Measurements from ENCODE around the gene INHBB. TPM values are rescaled to one million over a fixed set of nuclear protein-coding genes. Genes with fewer than 3 reads are reported as not detected.
"Not testable (repeated sequence)": the region's sequence is repeated elsewhere in the genome, so short reads cannot be mapped to it uniquely, and the experiment has no call there.

The INHBB gene
- total RNA-seq, 1 donor from 2014 or later: 3.3 TPM

DNA sequence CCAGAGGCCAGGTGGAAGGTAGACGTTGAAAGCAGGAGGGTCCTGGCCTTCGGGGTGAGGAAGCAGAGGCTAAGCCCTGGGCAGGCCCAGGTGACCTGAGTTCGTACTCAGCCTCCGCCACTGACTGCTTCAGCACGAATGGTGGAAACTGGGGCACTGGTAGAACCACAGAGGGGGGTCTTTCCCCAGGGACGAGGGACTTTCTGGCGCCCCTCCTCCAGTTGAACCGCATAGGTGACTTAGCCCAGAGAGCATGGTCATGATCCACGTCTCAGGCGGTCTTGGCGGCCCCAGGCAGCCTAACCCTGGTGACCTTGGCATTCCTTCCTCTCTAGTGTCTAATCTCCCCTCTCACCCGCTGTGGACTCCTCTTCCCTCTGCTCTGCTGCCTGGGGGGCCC lies 30.2 kb downstream of the INHBB start:
- FAIRE-seq: no peak

GRCh38 chr2:120376679-120377640 lies 31.0 kb downstream of the INHBB start:
- DNase-seq (ENCODE audit: low spot score in 2 of 2): no peak
- FAIRE-seq: no peak

More for the DNA sequence above, 30.2 kb downstream of the INHBB start:
- no peak for DNase-seq (ENCODE audit: low spot score in 2 of 2)

DNA sequence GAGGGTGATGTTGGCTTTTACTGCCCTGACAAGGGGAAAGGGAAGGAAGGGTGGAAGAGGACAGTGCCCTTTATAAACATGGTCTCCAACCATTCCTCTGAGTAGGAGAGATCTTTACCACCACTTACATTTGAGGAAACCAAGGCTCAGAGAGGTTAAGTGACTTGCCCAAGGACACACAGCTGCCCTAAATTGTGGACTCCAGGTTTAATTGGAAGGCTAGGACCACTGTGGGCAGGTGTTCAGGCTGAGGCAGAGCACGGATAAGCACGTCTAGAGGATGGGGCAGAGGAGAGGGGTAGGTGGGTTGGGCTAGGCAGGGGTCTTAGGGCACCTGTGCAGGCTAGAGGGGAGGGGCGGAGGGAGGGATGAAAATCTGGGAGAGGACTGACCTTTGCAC lies 32.7 kb downstream of the INHBB start:
- no peak for DNase-seq (ENCODE audit: low spot score in 2 of 2)
- FAIRE-seq: no peak

DNA sequence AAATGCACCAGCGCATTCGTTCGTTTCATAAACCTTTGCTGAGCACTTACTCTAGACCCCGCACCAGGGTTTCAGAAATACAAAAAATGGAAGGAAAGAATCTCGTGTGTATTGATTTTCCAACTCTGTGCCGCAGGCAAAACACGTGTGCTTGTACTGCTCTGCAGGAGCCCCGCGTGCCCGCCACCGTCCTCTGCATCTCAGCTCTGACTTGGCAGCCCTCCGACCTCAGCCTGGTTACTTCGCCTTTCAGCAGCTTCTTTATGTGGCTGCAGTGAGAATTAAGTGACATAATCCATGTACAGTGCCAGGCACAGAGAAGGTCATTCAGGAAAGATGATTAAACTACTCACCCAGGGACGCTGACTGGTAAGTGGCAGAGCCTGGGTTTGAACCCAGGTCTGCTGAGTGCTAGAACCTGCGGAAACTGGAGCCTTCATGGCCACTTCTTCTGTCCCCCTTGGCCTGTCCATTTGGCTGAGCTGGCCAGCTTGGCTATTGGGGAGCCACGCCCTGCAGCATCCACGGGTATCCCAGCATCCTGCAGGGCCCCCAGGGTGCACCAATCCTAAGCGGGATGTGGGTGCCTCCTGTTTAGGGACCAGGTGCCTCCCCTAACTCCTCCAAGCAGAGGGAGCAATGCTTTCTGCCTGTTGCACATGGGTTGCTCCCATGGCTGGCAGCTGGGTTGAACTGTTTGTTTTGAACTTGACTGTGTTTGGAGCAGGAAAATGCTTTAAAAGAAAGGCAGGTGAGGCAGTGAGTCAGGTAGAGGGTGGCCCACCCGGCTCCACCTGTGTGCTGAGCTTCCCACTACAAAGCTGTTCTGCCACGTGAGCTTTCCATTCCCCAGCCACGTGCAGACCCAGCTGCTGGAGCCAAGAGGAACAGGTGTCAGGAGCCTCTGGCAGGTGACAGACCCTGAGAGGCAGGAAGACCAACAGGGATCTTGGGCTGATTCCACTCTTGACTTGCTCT lies 34.3 kb downstream of the INHBB start:
- FAIRE-seq (no peak), DNase-seq (ENCODE audit: low spot score in 2 of 2) (no peak)

DNA sequence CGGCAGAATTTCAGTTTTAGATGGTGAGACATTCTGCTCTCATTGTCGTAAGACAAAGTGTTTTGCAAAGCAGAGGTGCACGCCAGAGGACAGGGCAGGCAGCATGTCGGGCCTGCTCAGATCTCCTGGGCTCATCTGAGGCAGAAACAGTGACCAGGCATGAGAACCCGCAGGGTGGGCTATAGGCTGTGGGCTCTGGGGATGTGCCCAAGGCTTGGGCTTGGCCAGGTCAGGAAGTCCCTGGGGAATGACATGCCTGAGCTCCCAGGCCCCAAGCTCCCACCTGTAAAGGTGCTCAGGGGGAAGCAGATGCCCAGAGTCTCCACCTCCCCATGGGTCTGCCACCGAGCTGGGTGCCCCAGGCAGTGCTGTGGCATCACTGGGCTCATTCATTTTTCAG lies 35.3 kb downstream of the INHBB start:
- no peak for DNase-seq (ENCODE audit: low spot score in 2 of 2)
- no peak for FAIRE-seq

DNA sequence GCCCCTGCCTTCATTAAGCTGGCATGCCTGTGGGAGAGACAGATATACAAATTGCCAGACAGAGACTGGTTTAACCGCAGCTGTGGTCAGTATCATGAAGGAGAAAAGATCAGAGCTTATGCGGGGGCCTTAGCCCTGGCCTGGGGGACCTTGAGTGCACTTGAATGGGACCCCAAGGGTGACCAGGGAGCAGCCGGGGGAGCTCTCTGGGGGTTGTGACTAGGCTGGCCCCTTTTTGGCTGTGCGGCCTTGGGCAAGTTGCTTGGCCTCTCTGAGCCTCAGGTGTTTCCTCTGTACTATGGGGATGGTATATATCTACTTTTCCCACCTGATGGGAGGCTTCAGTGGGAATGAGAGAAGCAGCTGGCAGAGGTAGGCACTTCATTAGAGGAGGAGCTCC lies 35.7 kb downstream of the INHBB start:
- no peak for DNase-seq (ENCODE audit: low spot score in 2 of 2)
- no peak for FAIRE-seq

DNA sequence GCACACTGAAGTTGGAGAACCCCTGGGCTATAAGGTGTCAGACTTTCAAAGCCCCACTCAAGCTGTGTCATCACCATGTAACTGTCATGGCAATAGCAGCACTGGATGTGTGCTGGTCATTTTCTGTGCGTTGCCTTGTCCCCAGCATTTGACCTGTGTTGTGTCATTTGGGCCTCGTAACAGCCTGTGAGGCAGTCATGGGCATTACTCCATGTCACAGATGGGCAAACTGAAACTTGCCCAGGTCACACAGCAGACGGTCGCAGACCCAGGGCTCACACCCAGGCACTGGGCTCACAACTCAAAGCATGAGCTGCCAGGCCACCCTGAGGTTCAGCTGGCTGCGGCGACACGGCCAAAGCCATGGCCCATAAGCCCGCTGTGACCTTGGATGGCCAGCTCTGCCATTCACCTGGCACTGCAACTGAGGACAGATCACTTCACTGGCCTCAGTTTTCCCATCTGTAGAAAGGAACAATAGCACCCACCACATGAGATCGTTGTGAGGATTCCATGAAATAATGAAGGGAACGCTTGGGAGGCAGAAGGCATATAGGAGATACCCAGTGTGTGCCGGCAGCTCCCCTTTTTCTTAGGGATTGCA lies 36.7 kb downstream of the INHBB start:
- no peak for FAIRE-seq
- DNase-seq (ENCODE audit: low spot score in 2 of 2): no peak

DNA sequence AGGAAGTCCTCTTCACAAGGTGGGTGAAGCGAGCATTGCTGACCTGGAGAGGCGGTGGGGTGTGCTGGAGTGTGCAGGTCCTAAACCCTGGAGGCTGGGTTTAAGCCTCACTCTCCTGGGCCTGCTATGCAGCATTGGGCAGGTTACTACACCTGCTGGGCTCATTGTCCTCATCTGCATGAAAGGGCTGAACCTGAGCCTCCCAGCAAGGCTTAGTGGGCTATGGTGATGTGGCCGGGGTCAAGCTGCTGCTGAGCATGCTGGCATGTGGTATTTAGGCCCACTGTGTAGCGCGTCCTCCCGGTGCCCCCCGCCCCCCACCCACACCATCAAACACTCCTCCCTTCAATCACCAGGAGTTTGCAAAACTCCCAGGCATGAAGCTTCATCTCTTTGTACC lies 37.3 kb downstream of the INHBB start:
- no peak for FAIRE-seq
- DNase-seq (ENCODE audit: low spot score in 2 of 2): no peak

- FAIRE-seq (no peak), DNase-seq (ENCODE audit: low spot score in 2 of 2) (no peak)
Measured at GRCh38 chr2:120383631-120384340, 37.9 kb downstream of the INHBB start.

- FAIRE-seq (no peak), DNase-seq (ENCODE audit: low spot score in 2 of 2) (no peak)
Measured at GRCh38 chr2:120384486-120385354, 38.8 kb downstream of the INHBB start.

- DNase-seq (ENCODE audit: low spot score in 2 of 2): peak in 1 of 2 donors; percentile 49
- no peak for FAIRE-seq
Measured at GRCh38 chr2:120385355-120386127, 39.6 kb downstream of the INHBB start.

DNA sequence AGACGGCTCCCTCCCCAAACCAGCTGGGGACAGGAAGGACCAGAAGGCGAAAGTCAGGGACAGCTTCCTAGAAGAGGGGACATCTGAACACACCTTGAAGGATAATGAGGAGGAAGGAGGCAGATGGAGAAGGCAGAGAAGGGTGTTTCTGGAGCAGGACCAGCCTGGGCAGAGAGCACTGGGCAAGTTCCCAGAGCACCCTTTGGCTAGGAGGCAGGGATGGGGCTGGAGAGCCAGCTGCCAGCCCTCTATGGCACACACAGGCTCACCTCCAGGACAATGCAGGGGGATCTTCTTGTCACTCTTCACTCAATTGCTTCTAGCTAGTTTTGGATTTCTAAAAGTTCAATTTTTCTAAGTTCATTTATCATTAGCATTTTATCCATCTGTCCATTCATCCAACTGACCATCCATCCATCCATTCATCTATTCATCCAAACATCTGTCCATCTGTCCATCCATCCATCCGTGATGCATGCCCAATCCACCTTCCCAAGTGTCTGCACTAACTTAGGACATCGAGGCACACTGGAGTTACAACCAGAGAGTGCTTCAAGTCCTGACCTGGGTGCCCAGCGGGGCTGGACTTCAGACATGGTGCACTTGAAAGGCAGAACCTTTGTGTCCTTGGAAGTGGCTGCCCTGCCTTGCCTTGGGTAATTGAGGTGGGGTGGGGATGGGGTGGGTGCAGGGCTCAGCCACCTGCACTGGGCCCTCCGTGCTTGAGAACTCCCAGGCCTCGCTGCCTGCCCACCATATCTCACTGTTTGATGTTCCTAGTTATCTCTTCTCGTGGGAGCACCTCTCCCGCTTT lies 42.5 kb downstream of the INHBB start:
- DNase-seq (ENCODE audit: low spot score in 2 of 2) (no peak), FAIRE-seq (no peak)

DNA sequence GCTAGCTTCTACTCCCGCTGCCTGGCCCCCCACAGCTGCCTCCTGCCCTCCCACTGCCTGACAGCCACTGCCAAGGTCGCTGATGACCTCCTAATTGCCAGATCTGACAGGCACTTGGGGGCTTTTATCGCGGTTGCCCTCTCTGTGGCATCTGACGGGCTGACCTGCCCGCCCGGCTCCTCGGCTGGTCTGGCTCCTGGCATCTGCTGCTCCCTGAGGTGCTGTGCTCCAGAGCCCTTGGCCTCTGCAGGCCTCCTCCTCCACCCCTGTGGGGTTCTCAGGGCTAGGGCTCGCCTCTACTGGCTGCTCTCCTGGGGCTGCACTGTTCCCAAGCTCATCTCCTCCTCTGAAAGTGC lies 43.1 kb downstream of the INHBB start:
- no peak for FAIRE-seq
- DNase-seq (ENCODE audit: low spot score in 2 of 2): no peak

DNA sequence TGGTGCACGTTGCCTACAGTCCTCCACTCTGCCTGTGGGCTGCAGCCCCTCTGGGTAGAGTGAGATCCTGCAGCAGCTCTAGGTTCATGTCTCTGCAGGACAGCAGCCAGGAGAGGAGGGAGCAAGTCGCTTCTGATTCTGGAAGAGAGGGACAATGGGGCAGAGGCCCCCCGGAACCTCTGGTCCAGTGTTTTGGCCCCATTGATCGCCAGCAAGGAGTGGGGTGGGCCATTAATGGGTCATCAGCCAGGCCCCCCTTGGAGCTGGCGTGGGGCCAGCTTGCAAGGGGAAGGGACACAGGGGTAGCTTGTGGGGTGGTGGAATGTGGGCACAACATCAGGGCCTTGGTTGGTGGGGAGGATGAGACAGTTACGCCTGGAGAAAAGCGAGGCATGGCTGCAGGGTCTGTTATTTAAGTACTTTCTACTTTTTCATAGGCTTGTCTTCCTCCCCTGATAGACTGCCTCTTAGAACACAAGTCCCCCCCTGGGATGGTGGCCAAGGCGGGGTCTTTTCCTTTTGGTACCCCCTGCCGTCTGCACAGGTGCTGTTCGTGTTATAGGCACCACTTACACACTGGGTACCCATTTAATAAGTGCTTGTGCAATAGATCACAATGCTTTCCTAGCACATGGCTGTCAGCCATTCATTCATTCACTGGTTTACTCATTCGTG lies 44.6 kb downstream of the INHBB start:
- FAIRE-seq (no peak), DNase-seq (ENCODE audit: low spot score in 2 of 2) (no peak)

- not testable (repeated sequence) for DNase-seq (ENCODE audit: low spot score in 2 of 2); FAIRE-seq
Measured at GRCh38 chr2:120391382-120391781, 45.4 kb downstream of the INHBB start.

DNA sequence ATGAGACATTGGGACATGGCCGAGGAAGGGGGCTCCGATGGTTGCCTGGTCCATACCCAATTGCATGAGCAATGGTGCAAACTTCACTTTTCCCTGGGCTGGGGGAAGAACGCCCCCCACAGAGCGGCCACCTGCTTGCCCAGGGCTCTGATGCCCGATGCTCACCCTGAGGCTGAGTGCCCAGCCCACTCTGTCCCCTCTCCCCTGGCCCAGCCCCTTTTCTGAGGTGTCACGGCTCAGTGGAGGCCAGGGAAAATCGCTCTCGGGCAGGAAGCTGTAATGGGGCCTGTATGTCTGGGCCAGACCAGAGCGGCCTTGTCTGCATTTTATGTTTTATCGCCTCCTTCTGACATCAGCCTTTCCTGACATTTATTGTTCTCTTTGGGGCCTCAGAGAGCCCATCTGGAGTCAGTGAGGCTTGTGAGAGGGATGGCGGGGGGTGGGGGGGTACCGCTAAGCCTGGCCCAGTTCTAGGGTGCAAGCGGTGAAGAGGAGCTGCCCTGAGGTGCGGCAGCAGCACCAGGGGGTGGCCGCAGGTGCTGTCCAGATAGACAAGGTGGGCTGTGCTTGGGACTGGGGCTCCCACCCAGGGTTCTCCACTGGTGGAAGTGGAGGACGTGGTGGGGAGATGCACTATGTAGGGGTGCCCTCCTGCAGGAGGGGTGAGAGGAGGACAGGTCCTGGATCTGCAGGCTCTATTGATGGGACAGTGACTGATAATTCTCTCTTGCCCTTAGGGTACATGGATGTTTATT lies 46.2 kb downstream of the INHBB start:
- DNase-seq (ENCODE audit: low spot score in 2 of 2) (no peak), FAIRE-seq (no peak)

Data from frontal cortex (tissue), 4 donors.